HEK293 (cell line): Measurements from ENCODE around the gene SHROOM3.

Experiments used
- CTCF ChIP-seq: fragments of 450-650 bp; formaldehyde crosslinking; IDR thresholded peaks from 2 replicates; pipeline ENCODE4 v1.5.1; 2016; ENCODE audit warnings: missing biosample characterization, missing genetic modification characterization
- PATZ1 ChIP-seq: fragments of 450-650 bp; formaldehyde crosslinking; IDR thresholded peaks from 2 replicates; pipeline ENCODE4 v1.5.1; 2016; ENCODE audit warnings: missing biosample characterization, missing genetic modification characterization
- PRDM6 ChIP-seq: fragments of 450-650 bp; formaldehyde crosslinking; IDR thresholded peaks from 2 replicates; pipeline ENCODE4 v1.5.1; 2017; ENCODE audit warnings: missing biosample characterization, missing genetic modification characterization
- RBAK ChIP-seq: fragments of 450-650 bp; formaldehyde crosslinking; IDR thresholded peaks from 2 replicates; pipeline ENCODE4 v1.5.1; 2016; ENCODE audit warnings: missing biosample characterization, missing genetic modification characterization
- ZNF10 ChIP-seq: fragments of 450-650 bp; formaldehyde crosslinking; IDR thresholded peaks from 2 replicates; pipeline ENCODE4 v1.5.1; 2017; ENCODE audit warnings: missing biosample characterization, missing genetic modification characterization
- ZNF610 ChIP-seq: fragments of 450-650 bp; formaldehyde crosslinking; IDR thresholded peaks from 2 replicates; pipeline ENCODE4 v1.5.1; 2016; ENCODE audit warnings: missing biosample characterization, missing genetic modification characterization, borderline replicate concordance
- ZNF626 ChIP-seq: fragments of 450-650 bp; sonication (Bioruptor Pico); formaldehyde crosslinking; IDR thresholded peaks from 2 replicates; pipeline ENCODE4 v1.5.1; 2018; ENCODE audit warnings: missing biosample characterization, missing genetic modification characterization, inconsistent platforms
- ZNF629 ChIP-seq: fragments of 450-650 bp; formaldehyde crosslinking; IDR thresholded peaks from 2 replicates; pipeline ENCODE4 v1.5.1; 2017; ENCODE audit warnings: missing biosample characterization, missing genetic modification characterization
- ZNF776 ChIP-seq: fragments of 450-650 bp; formaldehyde crosslinking; IDR thresholded peaks from 2 replicates; pipeline ENCODE4 v1.5.0; 2017; ENCODE audit warnings: missing biosample characterization, missing genetic modification characterization, borderline replicate concordance
- ZSCAN18 ChIP-seq: fragments of 450-650 bp; formaldehyde crosslinking; IDR thresholded peaks from 2 replicates; pipeline ENCODE4 v1.5.1; 2016; ENCODE audit warnings: missing biosample characterization, missing genetic modification characterization

- TF ChIP-seq ZNF626 (tag by site-specific recombination), result no peak
- TF ChIP-seq CTCF, result no peak
- TF ChIP-seq RBAK (tag by site-specific recombination), result no peak
- TF ChIP-seq ZSCAN18 (tag by site-specific recombination), result no peak
- TF ChIP-seq ZNF610, result no peak
- peak; percentile 65 for TF ChIP-seq ZNF10 (tag by site-specific recombination)
- no peak for TF ChIP-seq ZNF776 (tag by site-specific recombination)
- peak; percentile 33; the same call in 1 of the 2 replicates for TF ChIP-seq PRDM6
- TF ChIP-seq ZNF629 (tag by site-specific recombination), result peak; percentile 80
- no peak for TF ChIP-seq PATZ1 (tag by site-specific recombination)
These were observed 368.5 kb downstream of the SHROOM3 start for GRCh38 chr4:76803522-76803921.
